Limb (tissue), 2 donors: Measurements from ENCODE around the gene PAN2.
A peak's percentile ranks its signal among the peaks of the same experiment; 100 is the strongest.

Source experiments
- DNase-seq, 2 donors: peaks; one replicate each; pipeline ENCODE4 v3.0.0-alpha.2; 2016; ENCODE audit errors: extremely low spot score in 2 of 2

The PAN2 gene, protein sequence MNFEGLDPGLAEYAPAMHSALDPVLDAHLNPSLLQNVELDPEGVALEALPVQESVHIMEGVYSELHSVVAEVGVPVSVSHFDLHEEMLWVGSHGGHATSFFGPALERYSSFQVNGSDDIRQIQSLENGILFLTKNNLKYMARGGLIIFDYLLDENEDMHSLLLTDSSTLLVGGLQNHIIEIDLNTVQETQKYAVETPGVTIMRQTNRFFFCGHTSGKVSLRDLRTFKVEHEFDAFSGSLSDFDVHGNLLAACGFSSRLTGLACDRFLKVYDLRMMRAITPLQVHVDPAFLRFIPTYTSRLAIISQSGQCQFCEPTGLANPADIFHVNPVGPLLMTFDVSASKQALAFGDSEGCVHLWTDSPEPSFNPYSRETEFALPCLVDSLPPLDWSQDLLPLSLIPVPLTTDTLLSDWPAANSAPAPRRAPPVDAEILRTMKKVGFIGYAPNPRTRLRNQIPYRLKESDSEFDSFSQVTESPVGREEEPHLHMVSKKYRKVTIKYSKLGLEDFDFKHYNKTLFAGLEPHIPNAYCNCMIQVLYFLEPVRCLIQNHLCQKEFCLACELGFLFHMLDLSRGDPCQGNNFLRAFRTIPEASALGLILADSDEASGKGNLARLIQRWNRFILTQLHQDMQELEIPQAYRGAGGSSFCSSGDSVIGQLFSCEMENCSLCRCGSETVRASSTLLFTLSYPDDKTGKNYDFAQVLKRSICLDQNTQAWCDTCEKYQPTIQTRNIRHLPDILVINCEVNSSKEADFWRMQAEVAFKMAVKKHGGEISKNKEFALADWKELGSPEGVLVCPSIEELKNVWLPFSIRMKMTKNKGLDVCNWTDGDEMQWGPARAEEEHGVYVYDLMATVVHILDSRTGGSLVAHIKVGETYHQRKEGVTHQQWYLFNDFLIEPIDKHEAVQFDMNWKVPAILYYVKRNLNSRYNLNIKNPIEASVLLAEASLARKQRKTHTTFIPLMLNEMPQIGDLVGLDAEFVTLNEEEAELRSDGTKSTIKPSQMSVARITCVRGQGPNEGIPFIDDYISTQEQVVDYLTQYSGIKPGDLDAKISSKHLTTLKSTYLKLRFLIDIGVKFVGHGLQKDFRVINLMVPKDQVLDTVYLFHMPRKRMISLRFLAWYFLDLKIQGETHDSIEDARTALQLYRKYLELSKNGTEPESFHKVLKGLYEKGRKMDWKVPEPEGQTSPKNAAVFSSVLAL

DNA sequence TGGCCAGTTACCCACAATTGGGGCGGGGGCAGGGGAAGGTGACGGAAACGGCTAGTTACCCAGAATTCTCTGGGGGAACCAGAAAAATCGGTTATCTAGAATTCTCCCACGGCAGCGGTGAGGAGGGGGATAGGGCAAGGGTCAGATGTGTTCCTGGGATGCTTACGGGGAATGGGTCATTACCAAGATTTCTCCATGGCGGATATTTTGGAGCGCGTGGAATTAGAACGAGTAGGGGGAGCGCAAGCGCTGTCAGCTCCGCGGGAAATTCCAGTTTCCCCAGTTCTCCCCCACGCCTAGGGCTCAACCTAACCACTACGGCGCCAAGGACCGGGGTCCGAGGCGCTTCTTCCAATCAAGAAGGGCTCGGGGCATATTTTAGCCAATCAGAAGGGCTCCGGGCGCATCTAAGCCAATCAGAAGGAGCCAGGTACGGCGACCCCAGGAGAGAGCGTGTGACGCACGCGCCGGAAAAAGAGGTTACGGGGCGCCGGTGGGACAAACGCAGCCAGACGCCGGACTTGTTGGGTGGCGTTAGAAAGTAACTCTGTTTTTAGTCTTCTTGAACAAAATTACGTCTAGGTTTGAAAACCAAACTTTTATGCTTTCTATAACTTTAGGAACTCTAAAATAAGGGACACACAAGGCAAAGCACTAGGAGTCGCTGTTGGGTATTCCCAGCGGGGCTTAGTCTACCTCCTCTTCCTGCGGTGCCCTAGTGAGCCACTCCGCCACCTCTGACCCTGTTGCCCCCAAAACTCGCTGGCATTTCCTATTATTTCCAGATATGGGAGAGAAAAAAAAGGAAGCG lies at the start of gene PAN2:
Gene PAN2, minus strand, starts transcription at position 322 of the 811 bp plus-strand sequence. CDS start 906 bp downstream, outside the sequence.
- peak; percentile 95 to 96 for DNase-seq

DNA sequence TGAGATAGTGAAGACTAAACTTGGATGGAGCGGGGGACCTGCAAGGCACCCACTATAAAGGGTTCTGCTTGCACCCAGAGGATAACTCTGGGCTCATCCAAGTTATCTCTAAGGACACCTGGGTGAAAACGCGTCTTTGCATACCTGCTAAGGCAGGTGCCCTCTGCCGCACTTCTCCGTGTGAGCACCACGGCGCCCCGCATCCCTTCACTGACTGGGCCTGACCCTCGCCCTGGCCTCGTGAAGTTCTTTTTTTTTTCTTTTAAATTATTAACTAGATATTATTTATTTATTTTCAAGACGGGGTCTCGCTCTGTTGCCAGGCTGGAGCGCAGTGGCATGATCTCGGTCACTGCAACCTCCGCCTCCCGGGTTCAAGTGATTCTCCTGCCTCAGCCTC lies 48.8 kb upstream of the PAN2 start:
- DNase-seq = no peak

DNA sequence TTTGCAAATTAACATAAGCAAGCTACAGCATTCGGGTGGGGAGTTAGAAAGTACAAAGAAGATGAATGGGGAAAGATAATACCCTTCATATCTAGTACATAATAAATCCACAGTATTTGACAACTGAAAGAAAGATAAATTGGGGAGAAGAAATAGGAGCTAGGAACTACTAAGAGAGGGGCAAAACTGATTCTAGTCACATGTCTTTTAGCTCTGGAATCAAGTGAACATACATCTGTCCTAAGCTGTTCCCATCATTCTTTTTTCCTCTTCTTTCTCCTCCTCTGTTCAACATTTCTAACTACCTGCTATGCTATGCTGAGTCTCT lies 44.2 kb upstream of the PAN2 start:
- no peak for DNase-seq

DNA sequence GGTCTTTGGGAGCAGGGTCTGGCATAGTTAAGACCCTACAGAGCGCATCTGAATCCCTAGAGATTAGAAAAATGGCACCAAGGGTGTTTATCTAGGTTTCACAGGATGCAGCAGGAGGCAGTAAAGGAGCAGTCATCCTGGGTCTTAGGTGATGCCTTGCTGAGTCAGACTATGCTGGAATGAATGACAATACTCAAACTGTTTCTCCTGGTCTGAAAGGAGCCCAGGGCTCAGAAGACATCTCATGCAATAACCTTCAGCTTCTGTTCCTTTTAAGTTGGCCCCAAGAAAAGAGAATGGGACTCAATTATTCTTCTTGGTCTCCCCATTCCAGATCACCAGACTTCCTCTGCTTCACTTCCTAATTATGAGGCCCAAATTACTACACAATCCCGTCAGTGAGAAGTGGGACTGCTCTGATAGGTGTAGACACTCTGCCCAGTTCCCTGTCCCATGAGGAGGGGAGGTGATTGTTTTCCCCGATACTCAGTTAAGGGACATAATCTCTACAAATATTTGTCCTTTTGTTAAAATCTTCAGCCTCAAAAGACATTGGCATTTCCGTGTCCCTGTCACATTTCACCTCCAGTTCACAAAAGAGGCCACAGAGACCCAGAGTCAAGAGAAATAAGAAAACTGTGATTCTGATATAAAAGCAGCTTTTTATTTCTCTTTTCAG lies 43.6 kb upstream of the PAN2 start:
- DNase-seq = no peak

DNA sequence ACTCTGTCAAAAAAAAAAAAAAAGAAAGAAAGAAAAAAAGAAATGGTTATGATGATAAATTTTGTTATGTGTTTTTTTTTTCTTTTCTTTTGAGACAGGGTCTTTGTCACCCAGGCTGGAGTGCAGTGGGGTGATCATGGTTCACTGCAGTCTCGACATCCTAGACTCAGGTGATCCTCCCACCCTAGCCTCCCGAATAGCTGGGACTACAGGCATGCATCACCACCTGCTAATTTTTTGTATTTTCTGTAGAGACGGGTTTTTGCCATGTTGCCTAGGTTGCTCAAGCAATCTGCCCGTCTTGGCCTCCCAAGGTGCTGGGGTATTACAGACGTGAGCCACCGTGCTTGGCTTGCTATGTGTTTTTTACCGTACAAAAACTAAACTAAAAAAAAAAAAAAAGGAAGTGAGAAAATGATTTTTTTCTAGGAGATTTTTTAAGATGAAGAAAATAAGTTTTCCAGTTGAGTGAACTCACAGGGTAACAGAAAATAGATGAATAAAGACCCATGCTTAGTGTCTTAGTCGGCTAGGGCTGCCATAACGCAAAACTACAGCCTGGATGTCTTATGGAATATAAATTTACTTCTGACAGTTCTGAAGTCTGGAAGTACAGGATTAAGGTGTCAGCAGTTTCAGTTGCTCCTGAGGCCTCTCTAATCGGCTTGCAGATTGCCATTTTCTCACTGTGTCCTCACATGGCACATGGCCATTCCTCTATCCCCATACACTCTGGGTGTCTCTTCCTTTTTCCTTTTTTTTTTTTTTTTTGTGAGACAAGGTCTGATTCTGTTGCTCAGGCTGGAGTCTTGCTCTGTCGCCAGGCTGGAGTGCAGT lies 42.0 kb upstream of the PAN2 start:
- no peak for DNase-seq

DNA sequence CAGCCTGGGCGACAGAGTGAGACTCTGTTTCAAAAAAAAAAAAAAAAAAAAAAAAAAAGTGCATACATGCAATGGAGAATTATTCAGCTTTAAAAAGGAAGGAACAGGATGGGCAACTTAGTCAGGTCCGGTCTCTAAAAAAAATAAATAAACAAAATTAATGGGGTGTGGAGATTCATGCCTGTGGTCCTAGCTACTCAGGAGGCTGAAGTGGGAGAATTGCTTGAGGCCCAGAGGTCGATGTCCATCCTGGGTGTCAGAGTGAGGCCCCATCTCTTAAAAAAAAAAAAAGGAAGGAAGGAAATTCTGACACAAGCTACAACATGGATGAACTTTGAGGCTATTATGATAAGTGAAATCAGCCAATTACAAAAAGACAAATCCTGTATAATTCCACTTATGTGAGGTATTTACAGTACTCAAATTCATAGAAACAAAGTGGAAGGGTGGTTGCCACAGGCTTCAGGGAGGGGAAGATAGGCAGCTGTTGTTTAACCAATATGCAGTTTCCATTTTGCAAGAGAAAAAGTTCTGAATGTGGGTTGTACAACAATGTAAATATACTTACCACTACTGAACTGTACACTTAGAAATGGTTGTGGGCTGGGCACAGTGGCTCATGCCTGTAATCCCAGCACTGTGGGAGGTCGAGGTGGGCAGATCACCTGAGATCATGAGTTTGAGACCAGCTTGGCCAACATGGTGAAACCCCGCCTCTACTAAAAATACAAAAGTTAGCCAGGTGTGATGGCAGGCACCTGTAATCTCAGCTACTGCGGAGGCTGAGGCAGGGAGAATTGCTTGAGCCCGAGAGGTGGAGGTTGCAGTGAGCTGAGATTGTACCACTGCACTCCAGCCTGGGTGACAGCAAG lies 41.2 kb upstream of the PAN2 start:
- DNase-seq = no peak

DNA sequence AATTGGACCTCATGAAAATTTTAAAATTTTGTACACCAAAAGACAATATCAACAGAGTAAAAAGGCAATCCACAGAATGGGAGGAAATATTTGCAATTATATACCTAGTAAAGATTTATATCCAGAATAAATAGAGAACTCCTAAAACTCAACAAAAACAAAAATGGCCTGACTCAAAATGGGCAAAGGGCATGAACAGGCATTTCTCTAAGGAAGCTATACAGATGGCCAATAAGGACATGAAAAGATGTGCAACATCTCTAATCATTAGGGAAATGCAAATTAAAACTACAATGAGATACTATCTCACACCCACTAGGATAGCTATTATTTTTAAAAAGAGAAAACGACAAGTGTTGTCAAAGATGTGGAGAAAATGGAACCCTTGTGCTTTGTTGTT lies 39.7 kb upstream of the PAN2 start:
- DNase-seq = no peak

DNA sequence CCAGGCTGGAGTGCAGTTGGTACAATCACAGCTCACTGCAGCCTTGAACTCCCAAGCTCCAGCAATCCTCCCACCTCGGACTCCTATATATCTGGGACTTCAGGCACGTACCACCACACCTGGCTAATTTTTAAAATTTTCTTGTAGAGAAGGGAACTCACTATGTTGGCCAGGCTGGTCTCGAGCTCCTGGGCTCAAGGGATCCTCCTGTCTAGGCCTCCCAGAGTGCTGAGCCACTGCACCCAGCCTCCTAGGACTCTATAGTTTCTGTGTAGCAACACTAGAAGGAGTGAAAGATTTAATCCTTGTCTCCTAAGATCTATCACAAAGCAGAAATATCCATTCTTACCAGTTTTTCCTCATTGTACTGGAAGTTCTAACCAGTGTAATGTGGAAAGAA lies 33.1 kb upstream of the PAN2 start:
- no peak for DNase-seq

DNA sequence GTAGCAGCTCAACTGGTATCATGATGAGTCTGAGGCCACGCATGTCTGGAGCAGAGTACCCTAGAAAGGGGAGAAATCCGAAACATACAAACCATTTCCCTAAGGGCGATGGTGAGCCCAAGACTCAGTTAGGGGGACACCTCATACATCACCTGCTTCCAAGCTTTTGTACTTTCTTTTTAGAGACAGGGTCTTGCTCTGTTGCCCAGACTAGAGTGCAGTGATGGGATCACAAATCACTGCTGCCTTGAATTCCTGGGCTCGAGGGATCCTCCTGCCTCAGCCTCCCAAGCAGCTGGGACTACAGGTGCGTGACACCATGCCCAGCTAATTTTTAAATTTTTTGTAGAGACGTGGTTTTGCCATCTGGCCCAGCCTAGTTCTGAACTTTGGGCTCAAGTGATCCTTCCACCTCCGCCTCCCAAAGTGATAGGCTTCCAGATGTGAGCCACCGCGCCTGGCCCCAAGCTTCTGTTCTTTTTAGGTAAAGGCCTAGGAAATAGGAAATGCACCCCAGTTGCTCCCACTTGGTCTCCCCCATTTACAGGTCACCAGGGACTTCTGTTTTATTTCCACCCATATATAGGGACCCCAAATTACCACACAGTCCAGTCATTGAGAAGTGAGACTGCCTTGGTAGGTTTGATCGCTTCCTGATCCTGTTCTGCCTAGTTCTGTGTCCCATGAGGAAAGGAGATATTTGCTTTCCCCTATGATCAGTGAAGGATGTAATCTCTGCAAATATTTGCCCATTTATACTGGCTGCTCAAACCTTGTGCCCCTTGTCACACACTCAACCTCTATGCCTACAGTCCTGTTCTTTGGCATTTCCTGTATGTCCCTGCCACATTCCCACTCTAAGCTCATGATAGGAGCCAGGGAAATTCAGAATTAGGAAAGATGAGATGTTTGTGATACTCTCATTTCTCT lies 28.6 kb upstream of the PAN2 start, which contains the start of gene APOF:
Gene APOF, minus strand, starts transcription at position 728 of the 930 bp plus-strand sequence. Its CDS starts 112 bp downstream, at position 616.
- DNase-seq = no peak

DNA sequence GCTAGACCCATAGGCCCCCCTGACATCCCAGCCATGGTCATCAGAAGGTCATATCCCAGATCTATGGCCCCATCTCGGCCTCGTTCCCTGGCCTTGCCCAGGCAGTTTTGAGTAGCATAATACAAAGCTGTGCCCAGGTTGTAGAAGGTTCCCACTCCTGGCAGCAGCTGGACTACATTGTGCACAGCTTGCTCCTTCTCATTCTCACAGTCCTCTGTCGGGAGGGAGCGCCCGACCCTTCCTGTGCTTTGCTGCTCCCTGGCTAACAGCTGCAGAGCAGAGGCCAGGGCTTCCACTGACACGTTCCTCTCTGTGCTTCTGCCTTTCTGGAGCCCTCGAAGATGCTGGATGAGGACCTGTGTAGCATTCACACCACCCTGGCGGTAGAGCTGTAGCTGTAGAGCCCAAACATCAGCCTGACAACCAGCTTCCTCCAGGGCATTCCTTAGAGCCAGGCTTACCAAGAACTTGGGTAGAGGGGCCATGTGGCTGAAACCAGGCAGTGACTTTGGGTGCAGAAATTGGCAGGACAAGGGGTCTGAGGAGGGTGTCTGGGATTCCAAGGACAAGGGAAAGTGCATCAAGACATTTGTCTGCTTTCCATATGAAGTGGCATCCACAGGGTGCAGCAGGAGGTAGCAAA lies 27.8 kb upstream of the PAN2 start:
- DNase-seq = no peak

DNA sequence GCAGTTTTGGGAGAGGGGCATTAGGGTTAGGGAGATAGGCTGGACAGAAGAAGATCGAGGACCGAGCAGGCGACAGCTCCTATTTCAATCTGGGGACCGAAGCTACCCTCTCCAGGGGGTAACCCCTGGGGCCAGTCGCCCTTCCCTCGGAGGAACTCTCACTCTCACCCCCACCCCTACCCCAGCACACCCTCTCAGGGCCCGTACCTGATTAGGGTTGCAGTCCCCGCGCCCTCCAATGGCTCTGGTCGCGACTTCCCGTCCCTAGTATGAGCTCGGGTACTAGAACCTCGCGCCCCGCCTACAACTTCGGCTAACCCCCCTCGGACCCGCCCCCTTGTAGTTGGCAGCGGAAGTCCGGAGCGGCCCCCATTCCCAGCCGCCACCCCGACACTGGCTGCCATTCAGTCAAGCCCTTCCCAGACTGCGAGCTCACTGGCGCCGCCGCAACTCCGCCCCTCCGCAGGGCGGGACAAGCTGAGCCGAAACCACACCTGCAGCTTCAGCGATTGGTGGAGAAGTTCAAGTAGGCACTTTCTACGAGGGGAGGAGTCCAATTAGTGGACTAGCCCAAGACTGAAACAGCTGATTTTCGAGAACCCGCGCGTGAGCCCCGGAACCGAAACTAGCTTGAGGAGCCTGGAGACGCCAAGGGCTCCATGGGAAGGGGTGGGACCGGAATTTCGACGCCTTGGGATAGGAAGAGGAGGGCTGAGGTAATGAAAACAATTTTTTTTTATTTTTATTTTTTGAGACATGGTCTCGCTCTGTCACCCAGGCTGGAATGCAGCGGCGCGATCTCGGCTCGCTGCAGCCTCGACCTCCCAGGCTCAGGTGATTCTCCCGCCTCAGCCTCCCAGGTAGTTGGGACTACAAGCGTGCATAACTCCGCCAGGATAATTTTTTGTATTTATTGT lies 26.3 kb upstream of the PAN2 start, which contains the start of gene STAT2:
Gene STAT2, minus strand, starts transcription at position 257 of the 917 bp plus-strand sequence. CDS start 3,536 bp downstream, outside the sequence.
- peak; percentile 99 for DNase-seq

DNA sequence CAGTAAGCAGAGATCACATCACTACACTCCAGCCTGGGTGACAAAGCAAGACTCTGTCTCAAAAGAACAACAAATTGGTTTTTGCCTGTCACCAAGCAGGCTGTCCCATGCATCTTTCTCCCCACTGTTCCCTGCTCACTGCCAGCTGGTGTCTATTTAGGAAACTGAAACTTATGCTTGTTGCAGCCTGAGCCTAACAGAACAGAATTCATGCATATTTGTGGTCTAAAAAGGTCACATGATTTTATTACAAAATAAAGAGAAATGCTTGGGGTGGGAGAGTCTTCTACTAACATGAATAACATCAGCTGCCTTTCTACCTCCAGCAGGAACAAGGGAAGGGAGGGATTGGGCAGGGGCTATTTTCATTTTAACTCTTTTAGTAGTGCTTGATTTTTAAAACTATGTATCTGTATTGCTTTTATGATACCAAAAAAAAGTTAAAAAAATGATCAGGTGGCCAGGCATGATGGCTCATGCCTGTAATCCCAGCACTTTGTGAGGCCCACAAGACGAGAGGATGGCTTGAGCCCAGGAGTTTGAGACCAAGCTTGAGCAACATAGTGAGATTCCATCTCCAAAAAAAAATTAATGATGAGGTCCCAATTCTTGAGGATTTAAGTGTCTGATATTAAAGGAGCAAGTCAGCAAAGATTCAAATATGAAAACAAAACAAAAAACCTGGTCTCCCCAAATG lies 25.2 kb upstream of the PAN2 start:
- peak in 1 of 2 donors; percentile 17 for DNase-seq

DNA sequence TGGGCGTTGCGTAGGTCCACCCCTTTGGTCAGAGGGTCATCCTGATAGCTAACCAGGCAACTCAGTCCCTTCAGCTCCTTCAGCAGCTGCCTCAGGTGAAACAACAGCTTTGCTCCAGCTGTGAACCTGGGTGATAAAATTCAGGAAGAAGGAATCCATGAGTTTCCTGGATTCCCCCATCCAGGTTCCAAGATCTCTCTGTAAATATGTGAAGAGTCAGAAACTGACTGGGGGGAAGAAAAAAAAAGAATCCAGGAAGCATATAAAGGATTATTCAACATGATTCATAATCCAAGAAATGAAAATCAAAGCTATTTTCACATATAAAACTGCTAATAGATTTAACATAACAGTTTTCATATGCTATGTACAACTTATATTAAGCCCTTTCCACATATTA lies 17.5 kb upstream of the PAN2 start:
- no peak for DNase-seq

DNA sequence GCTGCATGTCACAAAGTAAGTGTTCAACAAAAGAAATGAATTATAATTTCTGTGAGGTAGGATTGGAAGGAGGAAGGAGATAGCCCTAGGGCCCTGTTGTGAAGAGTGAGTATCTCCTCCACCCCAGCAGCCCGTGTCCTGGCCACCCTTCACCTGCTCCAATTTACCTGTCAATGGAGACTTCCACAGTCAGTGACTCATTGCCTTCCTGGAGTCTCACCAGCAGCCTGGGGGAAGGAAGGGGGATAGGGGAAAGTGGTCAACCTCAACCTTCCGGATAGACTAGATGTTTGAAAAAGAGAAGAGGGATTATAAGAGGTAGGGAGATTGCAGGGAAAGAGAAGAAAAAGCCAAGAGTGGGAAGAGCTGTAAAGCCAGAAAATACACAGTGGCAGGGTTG lies 16.9 kb upstream of the PAN2 start:
- no peak for DNase-seq

DNA sequence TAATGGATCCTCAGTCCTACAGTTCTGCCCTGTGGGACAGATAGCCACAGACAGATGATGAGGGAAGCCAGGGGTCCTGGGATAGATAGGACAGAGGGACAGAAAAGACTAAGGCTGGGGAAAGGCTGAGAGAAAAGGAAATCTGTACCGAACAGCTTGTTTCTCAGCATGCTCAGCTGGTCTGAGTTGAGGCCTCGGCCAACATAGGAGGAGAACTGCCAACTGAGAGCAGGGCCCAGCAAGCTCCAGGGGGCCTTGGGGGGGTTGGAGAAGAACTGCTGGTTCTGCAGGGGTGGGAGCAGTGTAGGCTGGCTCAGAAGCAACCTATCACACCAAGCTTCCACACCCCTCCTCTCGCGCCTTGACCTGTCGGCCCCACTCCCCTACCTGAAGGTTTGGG lies 15.0 kb upstream of the PAN2 start:
- no peak for DNase-seq
